Neural progenitor cell (in vitro differentiated cells): ENCODE results near the gene GADL1. TPM values are rescaled to one million over a fixed set of nuclear protein-coding genes. Genes with fewer than 3 reads are reported as not detected.

Experiments
- DNase-seq: peaks from one replicate; pipeline ENCODE4 v3.0.0-alpha.2; 2016; ENCODE audit warnings: low spot score
- H2AFZ ChIP-seq: fragments of 200-600 bp; sonication (generic); replicated peaks from 2 replicates; pipeline ENCODE4 v1.6.1; 2016; ENCODE audit warnings: antibody characterized with exemption
- H3F3A ChIP-seq: fragments of 200-600 bp; sonication (generic); 2 replicates; pipeline ENCODE4 v1.6.1; 2016; ENCODE audit warnings: antibody characterized with exemption, low read depth
- H3K27ac ChIP-seq: fragments of 200-600 bp; sonication (generic); 2 replicates; pipeline ENCODE4 v1.5.1; 2016; ENCODE audit warnings: mild to moderate bottlenecking
- H3K27me3 ChIP-seq: fragments of 200-600 bp; sonication (generic); 2 replicates; pipeline ENCODE4 v1.6.1; 2016; ENCODE audit warnings: mild to moderate bottlenecking, moderate library complexity
- H3K36me3 ChIP-seq: fragments of 200-600 bp; sonication (generic); 2 replicates; pipeline ENCODE4 v1.5.1; 2016
- H3K4me1 ChIP-seq: fragments of 200-600 bp; sonication (generic); 2 replicates; pipeline ENCODE4 v1.6.1; 2016; ENCODE audit warnings: mixed run types
- H3K4me2 ChIP-seq: fragments of 200-600 bp; sonication (generic); 2 replicates; pipeline ENCODE4 v1.6.1; 2016
- H3K4me3 ChIP-seq: fragments of 200-600 bp; sonication (generic); 2 replicates; pipeline ENCODE4 v1.5.1; 2016
- H3K79me2 ChIP-seq: fragments of 200-600 bp; sonication (generic); 2 replicates; pipeline ENCODE4 v1.6.1; 2016; ENCODE audit warnings: low read depth
- H3K9ac ChIP-seq: fragments of 200-600 bp; sonication (generic); 2 replicates; pipeline ENCODE4 v1.6.1; 2016
- H3K9me3 ChIP-seq: fragments of 200-600 bp; sonication (generic); 2 replicates; pipeline ENCODE4 v1.5.1; 2016; ENCODE audit warnings: low read depth
- H4K20me1 ChIP-seq: fragments of 200-600 bp; sonication (generic); 2 replicates; pipeline ENCODE4 v1.6.1; 2016; ENCODE audit warnings: low read depth
- H3K27ac Mint-ChIP-seq: 3 replicates; pipeline ENCODE4 v1.8.0; 2021; ENCODE audit warnings: mixed read lengths
- H3K27me3 Mint-ChIP-seq: 2 replicates; pipeline ENCODE4 v1.8.0; 2022; ENCODE audit warnings: low read depth, mild to moderate bottlenecking, inconsistent platforms, moderate library complexity, mixed read lengths; ENCODE audit not compliant: insufficient read depth
- H3K36me3 Mint-ChIP-seq: 3 replicates; pipeline ENCODE4 v1.8.0; 2021; ENCODE audit warnings: mixed read lengths
- H3K4me1 Mint-ChIP-seq: 3 replicates; pipeline ENCODE4 v1.8.0; 2021; ENCODE audit warnings: mixed read lengths
- H3K4me3 Mint-ChIP-seq: 3 replicates; pipeline ENCODE4 v1.8.0; 2021; ENCODE audit warnings: mild to moderate bottlenecking, moderate library complexity, mixed read lengths
- H3K9me3 Mint-ChIP-seq: 3 replicates; pipeline ENCODE4 v1.8.0; 2020; ENCODE audit warnings: mixed read lengths
- EZH2 ChIP-seq: fragments of 200-600 bp; sonication (generic); IDR thresholded peaks from 2 replicates; pipeline ENCODE4 v1.6.1; 2017; ENCODE audit warnings: antibody characterized with exemption, mild to moderate bottlenecking, moderate library complexity
- EZH2phosphoT487 ChIP-seq: fragments of 200-600 bp; sonication (generic); IDR thresholded peaks from 2 replicates; pipeline ENCODE4 v1.6.1; 2017; ENCODE audit warnings: antibody characterized with exemption
- total RNA-seq: library from RNA; depleted of rRNA; stranded (reverse); fragments of >200 nt; gene quantifications from 2 replicates; pipeline ENCODE4 v1.2.3, GENCODE V29; 2015; ENCODE audit warnings: low replicate concordance
- TF ChIP-seq, protein P1 (sequence below): fragments of 200-600 bp; sonication (generic); IDR thresholded peaks from 2 replicates; pipeline ENCODE4 v1.5.1; 2017; ENCODE audit warnings: antibody characterized with exemption, mild to moderate bottlenecking

Gene GADL1
- total RNA-seq, 1 donor from 2014 or later, result not detected

DNA sequence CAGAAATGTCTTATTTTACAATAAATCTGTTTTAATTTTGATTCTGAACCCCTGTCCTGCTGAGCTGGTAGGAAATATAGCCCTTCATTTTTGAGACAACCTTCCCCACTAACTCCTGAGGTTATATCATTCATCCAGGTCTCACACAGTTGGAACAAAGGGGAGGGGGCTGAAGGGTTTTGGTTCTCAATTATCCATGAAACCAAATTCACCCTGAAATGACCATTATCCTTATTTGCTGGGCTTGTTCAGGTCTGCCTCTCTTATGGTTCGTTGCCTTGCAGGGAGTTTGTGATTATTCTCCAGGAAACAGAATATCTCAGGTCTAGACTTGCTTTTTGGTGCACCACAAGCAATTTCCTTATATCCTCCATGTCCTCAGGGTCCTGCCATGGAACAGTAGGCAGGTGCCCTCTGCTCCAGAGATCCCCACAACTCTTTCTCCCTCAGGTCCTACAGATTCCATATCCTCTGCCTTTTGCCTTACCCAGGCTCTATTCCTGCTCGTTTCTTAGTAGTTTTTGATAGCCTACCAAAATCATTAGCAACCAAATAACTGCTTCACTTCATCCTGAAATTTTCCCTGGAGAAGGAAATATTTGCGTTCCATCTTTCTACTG lies 193.6 kb downstream of the GADL1 start:
- Histone ChIP-seq H3F3A (no peaks in the 10 kb centered on the region), H3K9ac (no peak overlapping the region), H3K27me3 (no peaks in the 10 kb centered on the region), H3K36me3 (no peaks in the 10 kb centered on the region), H3K27ac (no peak overlapping the region), H2AFZ (no peak overlapping the region), H3K9me3 (no peaks in the 10 kb centered on the region), H3K79me2 (no peaks in the 10 kb centered on the region), H3K4me3 (no peak overlapping the region), H4K20me1 (no peaks in the 10 kb centered on the region), H3K4me1 (no peaks in the 10 kb centered on the region), H3K4me2 (no peak overlapping the region)
- Mint-ChIP-seq H3K36me3 (peaks cover 7% of the 10 kb centered on the region), H3K27me3 (no peaks in the 10 kb centered on the region), H3K9me3 (peaks cover 14% of the 10 kb centered on the region), H3K27ac (no peak overlapping the region), H3K4me3 (no peak overlapping the region), H3K4me1 (no peaks in the 10 kb centered on the region)
- TF ChIP-seq, protein P1, sequence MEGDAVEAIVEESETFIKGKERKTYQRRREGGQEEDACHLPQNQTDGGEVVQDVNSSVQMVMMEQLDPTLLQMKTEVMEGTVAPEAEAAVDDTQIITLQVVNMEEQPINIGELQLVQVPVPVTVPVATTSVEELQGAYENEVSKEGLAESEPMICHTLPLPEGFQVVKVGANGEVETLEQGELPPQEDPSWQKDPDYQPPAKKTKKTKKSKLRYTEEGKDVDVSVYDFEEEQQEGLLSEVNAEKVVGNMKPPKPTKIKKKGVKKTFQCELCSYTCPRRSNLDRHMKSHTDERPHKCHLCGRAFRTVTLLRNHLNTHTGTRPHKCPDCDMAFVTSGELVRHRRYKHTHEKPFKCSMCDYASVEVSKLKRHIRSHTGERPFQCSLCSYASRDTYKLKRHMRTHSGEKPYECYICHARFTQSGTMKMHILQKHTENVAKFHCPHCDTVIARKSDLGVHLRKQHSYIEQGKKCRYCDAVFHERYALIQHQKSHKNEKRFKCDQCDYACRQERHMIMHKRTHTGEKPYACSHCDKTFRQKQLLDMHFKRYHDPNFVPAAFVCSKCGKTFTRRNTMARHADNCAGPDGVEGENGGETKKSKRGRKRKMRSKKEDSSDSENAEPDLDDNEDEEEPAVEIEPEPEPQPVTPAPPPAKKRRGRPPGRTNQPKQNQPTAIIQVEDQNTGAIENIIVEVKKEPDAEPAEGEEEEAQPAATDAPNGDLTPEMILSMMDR, result no peak
- DNase-seq, result no peak

DNA sequence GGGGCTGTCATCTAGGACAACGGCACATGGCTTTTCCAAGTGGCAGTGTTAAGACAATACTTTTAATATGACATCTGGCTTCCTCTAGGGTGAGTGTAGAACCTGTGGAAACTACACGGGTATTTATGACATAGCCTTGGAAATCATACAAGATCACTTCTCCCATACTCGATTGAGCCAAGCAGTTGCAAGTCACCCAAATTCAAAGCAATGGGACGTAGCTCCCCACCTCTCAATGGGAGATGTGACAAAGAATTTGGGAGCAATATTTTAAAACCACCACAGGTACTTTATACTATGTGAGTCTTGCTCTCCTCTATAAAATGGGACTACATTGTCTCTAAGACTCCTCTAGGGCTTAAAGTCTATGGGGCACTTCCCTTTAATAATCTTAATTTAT lies 194.5 kb downstream of the GADL1 start:
- H3K27ac ChIP-seq, result no peak overlapping the region
- H3K9me3 ChIP-seq, result no peaks in the 10 kb centered on the region
- H2AFZ ChIP-seq, result no peak overlapping the region
- TF ChIP-seq, protein P1, result no peak
- TF ChIP-seq EZH2, result no peak
- no peak for TF ChIP-seq EZH2phosphoT487
- Mint-ChIP-seq H3K27me3 (no peaks in the 10 kb centered on the region), H3K36me3 (peaks cover 13% of the 10 kb centered on the region), H3K27ac (no peak overlapping the region), H3K9me3 (peaks cover 14% of the 10 kb centered on the region), H3K4me1 (no peaks in the 10 kb centered on the region), H3K4me3 (no peak overlapping the region)
- H3K9ac ChIP-seq, result no peak overlapping the region
- no peaks in the 10 kb centered on the region for H3K79me2 ChIP-seq
- H3F3A ChIP-seq, result no peaks in the 10 kb centered on the region
- H3K4me1 ChIP-seq, result no peaks in the 10 kb centered on the region
- H3K27me3 ChIP-seq, result no peaks in the 10 kb centered on the region
- no peak overlapping the region for H3K4me2 ChIP-seq
- no peak for DNase-seq
- no peaks in the 10 kb centered on the region for H4K20me1 ChIP-seq
- H3K4me3 ChIP-seq, result no peak overlapping the region
- no peaks in the 10 kb centered on the region for H3K36me3 ChIP-seq

DNA sequence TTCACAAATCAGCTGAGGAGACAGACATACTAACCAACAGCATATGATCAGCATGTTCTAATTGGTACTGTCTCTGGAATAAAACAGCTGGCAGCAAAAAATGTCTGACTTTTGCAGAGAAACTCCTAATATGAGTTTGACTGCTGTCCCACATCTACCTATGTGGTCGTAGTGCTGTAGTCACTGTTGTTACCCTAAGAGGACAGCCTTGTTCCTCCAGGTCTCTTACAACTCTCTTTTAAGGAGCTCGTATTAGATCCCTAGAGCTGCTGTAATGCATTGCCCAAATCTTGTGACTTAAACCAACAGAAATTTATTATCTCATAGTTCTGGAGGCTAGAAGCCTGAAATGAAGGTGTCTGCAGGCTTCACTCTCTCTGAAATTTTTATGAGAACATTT lies 195.9 kb downstream of the GADL1 start:
- TF ChIP-seq EZH2phosphoT487, result no peak
- TF ChIP-seq, protein P1, result no peak
- no peak for TF ChIP-seq EZH2

More for the DNA sequence above, 195.9 kb downstream of the GADL1 start:
- Histone ChIP-seq H3K4me2 (no peak overlapping the region), H3K27ac (no peak overlapping the region), H3K36me3 (no peaks in the 10 kb centered on the region), H3K9ac (no peak overlapping the region), H3K79me2 (no peaks in the 10 kb centered on the region), H3K4me1 (no peaks in the 10 kb centered on the region), H2AFZ (no peak overlapping the region), H3F3A (no peaks in the 10 kb centered on the region), H4K20me1 (no peaks in the 10 kb centered on the region), H3K9me3 (no peaks in the 10 kb centered on the region), H3K4me3 (no peak overlapping the region), H3K27me3 (no peaks in the 10 kb centered on the region)
- Mint-ChIP-seq H3K27me3 (no peaks in the 10 kb centered on the region), H3K27ac (no peak overlapping the region), H3K4me1 (no peaks in the 10 kb centered on the region), H3K9me3 (peaks cover 5% of the 10 kb centered on the region), H3K36me3 (peaks cover 13% of the 10 kb centered on the region), H3K4me3 (no peak overlapping the region)
- no peak for DNase-seq
